GM21423 (cell line): ENCODE results near the gene RXRA.

Experiments used
- ATAC-seq: cut with Tn5 transposase; IDR thresholded peaks from one replicate; pipeline ENCODE4 v1.9.1; 2021; ENCODE audit warnings: mild to moderate bottlenecking, moderate library complexity; ENCODE audit not compliant: unreplicated experiment

RXRA gene

DNA sequence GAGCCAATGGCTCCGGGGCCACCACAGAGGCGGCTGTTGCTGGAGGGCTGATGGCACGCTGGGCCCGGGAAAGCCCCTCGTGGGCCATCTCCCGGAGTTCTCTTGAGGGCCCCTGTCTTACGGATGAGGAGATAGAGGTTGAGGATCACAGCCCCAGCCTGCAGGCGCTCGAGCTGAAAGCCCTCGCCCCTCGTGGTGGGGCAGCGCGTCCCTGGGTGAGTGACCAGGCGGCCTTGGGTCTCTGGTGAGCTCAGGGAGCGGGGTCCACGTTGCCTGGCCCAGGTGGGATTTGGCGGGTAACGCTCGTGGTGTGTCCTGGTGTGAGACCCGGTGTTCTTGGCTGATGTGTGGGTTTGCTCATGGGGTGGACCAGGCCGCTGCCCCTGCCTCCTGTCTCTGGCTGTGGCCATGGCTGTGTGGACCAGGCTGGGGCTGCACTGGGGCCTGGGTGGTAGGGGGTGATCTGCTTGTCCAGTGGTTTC lies 38.9 kb downstream of the RXRA start:
- ATAC-seq = no peak

DNA sequence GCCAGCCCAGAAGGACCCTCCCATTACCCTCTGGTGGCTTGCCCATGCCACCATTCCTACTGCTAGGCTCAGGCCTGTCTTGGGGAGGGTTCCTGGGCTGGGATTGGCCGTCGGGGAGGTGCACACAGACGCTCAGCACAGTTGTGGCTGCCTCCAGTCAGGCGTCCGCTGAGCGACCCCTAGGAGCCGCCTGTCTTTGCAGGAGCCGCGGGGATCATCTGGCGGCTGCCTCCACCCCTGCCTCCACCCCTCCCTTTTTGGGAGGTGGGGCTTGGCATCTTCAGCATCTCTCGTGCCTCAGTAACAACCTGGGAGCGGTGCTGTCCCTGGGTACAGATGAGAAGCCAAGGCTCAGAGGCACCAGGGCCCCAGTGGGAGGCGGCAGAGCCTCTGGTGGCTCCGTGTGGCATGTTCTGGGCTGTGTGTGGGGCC lies 39.6 kb downstream of the RXRA start:
- no peak for ATAC-seq

DNA sequence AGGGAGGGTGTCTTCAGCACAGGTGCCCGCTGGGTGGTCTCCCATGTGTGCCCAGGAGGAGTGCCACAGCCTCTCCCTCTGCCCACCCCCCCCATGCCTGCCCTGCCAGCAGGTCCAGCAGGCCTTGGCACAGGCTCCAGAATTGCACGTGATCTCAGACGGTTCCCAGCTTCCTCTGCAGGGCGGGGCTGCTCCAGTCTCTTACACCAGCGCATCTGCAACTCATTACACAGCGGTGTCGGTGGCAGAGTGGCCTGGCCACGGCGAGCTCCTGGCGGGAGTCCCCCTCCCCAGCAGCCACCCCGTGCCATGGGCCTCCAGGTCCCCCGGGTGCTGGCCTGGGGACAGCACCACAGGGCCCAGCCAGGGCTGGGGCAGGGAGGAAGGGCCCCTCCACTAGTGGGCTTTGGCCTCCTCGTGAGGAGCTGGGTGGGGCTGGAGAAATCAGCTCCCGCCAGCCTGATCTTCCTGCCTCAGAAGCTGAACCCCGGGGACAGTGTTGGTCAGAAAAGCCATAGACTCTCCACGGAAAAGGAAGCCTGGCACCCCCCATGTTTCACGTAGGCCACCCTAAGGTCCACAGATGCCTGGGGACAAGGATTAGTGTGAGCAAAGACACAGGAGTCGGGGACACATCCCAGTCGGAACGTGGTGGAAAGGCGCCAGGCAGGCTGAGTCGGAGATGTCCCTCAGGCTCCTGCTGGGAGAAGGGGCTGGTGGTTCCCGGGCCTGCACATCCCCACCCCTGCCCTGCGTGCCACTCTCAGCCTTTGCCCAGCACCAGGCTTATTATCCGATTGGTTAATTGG lies 40.2 kb downstream of the RXRA start:
- ATAC-seq = no peak

DNA sequence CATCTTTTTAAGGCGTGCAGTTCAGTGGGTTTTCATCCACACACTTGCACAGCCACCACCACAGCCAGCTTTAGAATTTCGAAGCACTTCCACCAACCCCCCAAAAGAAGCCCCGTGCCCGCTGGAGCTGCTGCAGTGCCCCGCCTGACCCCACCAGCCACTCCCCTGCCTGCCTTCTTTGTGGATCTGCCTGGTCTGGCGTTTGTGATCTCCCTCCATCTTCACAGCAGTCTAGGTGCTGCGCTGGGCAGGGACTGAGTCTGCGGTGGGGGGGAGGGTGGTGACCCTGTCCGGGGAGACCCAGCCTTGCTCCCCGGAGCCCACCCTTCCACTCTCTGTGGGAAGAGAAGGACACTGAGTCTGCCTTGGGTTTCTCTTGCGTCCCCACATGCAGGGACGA lies 40.8 kb downstream of the RXRA start:
- no peak for ATAC-seq

DNA sequence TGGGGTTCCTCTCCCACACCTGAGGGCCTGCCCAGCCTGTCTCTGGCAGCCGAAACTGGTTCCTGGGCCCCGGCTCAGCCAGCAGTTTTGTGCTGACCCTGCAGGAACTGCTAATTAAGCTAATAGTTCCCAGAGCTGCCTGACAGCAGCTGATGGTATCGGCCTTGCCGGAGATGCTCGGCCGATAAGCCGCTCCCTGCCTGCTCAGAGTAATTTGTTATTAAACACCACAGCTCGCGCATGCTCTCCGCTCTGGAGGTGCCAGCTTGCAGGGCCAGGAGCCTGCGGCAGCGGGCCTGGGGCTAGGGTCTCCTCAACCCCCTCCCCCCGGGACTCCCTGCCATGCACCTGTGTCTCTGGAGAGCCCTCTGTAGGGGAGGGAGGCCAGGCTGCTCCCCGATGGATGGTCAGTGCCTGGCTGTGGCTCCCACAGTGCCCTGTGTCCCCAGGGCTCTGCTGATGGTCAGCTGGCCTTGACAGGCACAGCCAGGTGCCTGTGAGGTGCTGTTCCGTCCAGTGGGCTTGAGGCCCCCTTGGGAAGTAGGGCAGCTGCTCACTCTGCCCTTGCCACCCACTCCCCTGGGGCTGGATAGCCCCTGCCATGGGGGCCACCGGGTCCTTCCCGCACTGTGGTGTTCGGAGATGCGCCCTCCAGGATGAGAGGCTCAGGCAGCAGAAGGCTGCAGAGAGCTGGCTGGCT lies 41.7 kb downstream of the RXRA start:
- ATAC-seq = no peak

DNA sequence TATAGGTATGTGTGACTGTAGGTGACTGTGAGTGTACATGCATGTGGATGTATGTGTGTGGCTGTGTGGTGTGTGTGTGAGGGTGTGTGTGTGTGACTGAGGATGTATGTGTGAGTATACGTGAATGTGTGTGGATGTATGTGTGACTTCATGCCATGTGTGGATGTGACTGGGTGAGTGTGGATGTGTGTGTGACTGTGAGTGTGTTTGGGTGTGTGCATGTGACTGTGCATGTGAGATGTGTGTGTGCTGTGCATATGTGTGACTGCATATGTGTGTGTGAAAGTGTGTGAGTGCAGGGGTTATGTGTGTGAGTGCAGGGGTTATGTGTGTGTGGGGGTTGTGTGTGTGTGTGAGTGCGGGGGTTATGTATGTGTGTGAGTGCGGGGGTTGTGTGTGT lies 42.3 kb downstream of the RXRA start:
- no peak for ATAC-seq

DNA sequence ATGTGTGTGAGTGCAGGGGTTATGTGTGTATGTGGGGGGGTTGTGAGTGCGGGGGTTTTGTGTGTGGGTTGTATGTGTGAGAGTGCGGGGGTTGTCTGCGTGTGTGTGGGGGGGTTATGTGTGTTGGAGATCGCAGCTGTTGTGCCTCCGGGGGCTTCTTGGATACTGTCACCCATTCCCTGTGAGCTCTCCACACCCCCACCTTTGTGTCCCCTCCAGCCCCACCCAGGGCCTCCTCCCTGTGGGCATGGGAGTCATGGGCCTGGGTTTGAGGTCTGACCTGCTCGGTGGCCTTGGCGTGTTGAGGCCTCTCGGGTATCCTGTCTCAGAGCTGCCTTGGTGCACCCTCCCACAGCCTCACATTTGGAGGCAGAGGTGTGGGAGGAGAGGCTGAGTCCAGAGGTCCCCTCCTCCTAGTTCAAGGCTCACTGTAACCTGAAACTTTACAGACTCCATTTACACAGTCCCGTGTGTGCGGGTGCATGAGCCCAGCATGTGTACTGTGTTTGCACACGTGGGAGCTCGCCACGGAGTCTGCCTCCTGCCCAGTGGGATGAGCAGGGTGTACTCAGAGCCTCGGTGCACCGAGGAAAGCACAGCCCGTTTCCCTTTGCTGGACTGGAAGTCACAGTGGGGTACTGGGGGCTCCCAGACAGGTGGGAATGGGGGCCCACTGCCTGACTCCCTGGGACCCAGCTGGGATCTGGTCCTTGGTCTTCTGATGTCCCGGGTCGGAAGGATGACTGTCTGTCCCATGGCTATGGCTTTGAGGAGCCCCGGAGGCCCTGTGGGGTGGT lies 43.4 kb downstream of the RXRA start:
- ATAC-seq = no peak

DNA sequence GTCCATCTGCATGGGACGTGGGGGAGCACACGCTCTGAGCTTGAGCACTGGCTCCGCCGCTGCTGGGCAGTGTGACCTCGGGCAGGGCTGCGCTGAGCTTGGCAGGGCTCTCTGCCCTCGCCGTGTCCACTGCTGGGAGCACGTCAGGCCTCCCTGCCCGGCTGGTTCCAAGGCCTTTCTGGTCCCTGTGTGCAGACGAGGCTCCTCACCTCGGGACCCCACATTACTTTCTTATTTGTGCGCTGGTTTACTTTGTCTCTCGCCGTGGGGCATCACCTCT lies 43.9 kb downstream of the RXRA start:
- no peak for ATAC-seq

DNA sequence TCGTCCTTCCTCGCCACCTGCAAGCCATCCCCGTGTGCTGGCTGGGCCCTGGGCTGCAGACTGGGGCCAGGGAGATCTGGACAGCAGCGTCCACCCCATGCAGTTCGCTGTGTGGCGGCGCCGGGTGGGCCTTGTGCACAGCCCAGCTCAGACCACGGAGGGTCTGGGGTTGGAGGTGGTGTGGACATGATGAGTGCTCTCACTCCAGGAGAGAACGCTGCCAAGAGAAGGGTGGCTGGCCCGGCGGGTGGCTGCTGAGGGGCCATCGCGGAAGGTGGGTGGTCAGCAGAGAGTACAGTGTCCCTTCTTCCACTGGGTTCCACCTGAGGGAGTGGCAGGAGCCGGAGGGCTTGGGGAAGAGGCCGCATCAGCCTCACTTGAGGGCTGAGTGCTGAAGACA lies 44.4 kb downstream of the RXRA start:
- no peak for ATAC-seq

DNA sequence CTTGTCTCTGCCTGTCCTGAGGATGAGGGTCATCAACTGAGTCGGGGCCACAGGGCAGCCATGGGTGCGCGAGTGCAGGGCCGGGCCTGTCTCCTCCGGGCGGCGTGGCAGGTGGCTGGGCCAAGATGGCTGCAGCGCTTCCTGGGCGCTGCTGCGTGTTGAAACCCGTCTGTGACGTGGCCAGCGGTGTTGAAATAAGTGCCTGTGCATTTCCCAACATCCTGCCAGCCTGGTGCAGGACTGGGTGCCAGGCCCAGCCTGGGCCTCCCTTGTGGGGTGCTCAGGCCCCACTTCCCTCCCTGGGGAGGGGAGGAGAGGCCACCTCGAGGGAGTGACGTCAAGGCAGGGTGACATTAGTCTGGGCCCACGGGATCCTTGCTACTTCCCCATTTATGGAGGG lies 45.5 kb downstream of the RXRA start:
- no peak for ATAC-seq

DNA sequence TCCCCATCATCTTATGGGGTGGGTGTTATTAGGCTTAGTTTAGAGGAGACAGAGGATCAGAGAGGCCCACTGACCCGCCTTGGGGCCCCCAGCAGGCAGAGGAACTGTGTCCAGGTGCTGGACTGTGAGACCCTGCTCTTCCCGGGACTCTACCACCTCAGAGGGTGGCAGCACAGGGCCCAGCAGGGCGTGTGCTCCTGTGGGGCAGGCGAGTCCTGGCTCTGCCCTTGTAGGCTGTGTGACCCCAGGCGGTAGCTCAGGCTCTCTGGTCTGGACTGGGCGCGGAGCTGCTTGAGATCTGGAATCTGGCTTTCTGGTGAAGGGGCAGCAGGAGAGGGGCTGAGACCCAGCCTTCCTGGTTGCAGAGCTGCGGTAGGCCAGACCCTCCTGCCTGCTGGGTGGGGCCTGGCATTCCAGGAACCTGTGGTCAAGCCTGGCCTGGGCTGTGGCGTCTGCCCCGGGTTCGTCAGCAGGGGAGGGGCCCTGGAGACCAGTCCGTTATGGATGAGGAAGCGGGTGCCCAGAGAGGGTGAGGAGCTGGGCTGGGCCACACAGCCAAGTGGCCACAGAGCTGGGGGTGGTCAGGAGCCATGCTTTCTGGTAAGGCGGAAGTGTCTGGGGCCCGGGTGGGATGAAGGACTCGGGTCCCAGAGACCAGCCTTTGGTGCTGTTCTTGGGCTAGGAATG lies 46.5 kb downstream of the RXRA start:
- ATAC-seq = no peak

DNA sequence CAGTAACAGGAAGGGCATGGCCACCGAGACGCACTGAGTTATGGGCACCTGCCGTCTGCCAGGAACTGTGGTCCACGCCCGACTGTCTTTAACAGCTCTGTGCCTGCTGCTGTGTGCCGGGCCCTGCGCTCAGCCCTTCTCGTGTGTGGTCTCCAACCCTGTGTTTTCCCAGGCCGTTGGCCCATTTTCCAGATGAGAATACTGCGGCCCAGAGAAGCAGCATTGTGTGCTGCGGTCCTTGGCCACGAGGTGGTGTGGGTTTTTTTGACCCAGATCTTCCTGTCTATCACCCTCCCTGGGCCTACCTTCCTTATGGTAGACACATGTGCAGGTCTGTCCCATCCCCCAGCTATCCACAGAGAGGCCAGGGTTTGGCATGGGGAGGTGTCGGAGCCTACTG lies 47.0 kb downstream of the RXRA start:
- no peak for ATAC-seq

DNA sequence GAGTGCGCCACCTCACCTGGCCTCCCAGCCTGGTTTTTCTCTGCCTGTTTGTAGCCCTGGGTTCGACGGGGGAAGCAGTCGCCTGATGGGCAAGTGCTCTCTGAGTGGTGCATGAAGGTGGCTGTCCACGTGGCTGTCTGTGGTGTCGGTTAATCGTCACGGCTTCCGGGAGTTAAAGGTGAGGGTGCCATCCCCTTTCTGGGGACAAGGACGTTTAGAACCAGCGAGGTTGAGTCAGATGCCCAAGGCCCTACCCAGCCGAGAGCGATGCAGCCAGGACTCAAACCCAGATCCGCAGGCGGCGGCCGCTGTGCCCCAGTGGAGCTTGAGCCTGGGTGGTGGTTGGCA lies 47.7 kb downstream of the RXRA start:
- no peak for ATAC-seq

DNA sequence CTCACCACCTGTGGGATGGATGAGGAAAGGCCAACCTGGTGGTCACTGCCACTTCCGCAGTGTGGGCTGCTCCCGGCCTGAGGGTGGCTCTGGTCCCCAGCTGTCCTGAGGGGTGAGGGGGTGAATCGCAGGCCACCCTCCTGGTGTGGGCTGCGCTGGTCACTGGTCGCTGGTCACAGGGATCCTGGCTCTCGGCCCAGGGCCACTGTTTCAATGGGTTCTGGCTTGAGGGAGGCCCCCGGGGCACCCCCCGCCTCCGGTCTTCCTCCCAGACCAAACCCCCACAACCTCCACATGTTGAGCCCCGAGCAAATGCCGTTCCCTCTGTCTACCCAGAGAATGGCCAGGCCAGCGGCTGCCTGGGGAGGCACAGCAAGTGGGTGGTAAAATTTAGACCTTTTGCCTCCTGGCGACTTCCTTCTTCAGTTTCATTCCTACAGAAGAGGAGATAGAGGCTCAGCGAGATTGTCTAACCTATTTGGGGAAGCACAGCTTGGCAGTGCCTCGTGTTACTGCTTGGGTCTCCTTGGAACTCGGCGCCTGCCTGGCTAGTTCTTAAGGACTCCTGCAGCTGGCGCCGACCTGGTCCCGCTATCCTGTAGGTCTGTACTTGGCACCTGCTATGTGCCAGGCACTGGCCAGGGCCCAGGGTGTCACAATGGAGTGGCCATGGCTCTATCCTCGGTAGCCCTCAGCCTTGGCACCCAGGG lies 48.2 kb downstream of the RXRA start:
- no peak for ATAC-seq

DNA sequence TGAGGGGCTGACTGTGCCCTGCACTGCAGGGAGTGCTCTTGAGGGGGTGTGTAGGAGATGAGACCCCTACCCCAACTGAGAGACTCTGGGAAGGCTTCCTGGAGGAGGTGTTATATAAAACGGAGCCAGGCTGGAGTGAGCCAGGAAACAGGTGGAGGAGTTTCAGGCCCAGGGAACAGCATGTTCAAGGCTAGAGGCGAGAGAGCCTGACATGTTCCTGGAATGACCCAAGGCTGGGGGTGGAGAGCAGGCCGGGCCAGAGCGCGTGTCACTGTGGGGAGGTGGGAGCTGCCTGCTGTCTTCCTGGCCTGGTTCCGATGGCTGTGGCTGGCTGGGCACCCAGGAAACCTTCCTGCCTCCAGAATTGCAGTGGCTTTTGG lies 48.7 kb downstream of the RXRA start:
- no peak for ATAC-seq

DNA sequence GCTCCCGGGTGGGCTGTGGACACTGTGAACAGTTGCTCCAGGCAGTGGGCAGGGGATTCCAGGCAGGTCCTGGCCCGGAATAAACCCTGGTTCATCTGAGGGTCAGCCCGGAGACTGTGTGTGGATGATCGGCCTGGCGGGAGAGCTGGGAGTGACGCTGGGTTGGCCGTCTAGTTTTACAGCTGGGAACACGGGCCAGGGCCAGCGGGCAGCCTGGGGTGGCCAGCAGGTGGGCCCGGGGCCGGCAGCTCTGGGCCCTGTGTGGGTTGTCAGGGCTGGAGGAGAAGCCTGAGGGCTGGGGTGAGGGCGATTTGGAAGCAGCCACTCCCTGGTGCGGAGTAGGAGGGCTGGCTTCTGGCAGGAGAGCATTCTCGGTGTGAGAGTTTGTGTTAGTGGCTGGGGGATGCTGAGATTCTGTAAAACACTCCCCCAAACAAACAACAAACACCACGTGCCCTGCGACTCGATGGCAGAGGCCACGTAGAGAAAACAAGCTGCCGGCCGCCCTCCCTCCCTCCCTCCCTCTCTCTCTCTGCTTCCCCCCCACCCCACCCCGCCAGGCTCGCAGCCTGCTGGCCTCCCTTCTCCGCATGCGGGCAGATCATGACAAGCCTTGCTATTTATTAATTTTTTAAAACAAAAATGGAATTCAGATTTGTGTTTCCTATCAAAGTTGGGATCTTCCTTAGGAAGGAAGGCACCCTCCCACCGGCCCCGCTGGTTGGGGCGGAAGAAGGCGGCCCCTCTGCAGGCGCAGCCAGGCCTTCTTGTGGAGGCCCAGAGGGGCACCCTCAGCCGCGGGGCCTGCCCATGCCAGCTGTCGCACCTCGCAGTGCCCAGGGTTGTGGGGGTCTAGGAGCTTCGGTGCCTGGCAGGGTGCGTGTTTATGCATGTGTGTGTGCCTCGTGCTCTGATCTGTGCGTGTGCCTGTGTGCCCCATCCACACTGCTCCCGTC lies 49.5 kb downstream of the RXRA start:
- no peak for ATAC-seq

DNA sequence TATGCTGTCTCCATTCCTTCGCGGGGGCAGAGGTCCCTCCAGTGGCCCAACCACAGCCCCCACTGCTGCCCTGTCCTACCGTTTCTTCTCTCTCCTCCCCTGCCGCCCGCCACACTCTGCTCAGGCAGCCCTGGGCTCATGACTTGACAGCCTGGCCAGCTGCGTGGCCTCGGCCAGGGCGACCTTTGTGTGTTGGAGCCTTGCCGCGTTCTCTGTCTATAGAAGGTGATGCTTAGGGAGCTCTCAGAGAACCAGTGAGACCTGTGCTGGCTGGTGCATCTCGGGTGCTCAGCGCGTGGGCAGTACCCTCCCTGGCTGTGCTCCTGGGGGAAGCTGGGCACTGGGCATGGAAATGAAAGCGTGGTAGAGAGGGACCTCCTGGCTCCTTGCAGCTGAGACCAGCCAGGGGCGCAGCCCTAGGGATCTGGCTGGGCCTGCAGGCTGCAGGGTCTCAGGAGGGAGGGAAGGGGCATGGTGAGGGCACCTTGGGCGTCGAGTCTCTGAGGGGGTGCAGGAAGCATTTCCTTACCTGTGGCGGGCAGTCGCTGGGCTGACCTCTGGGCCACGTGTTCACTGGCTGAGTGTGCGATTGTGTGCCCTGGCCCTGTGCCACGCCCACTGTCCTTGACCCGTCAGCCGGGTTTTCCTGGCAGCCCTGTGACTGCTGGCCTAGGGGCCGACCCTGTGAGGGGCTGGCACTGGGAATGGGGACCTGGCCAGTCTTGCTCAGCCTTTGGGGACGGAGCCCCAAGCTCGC lies 50.3 kb downstream of the RXRA start:
- ATAC-seq = no peak

DNA sequence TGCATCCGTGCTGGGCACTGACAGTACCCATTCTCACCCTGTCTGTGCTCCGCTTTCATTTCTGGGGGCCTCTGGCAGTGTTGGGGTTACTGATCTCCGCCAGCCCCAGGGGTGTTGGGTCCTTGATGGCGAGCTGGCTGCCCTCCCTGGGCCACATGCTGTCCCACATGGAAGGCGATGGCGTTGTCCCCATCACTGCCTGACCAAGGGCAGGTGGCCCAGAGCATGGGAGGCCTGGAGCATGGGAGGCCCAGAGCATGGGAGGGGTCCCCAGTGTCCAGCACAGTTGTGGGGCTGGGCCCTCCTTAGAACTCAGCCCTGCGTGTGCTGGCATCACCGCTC lies 50.9 kb downstream of the RXRA start:
- ATAC-seq = no peak

DNA sequence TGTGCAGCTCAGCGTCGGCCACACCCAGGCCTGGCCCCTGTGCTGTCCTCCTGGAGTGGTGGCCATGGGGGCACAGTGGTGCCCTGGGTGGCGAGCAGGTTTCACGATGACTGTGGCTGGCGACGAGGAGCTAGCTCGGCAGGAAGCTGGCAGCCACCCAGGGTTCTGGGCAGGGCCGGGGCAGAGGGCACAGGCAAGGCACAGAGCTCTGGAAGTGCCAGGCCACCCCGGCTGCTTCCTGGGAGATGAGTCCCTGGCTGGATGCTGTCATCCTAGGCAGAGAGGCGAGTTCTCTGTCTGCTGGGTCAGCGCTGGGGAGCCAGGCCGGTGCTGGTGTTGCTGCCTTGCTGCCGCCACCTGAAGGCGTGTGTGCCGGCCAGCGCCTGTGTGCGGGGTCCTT lies 51.7 kb downstream of the RXRA start:
- no peak for ATAC-seq
